Thoracic aorta (tissue), 2 donors: Measurements from ENCODE around the gene SIGLEC11. TPM values are rescaled to one million over a fixed set of nuclear protein-coding genes. Genes with fewer than 3 reads are reported as not detected.

ENCODE experiments used
- ATAC-seq: fragments of 150-250 bp; one replicate; pipeline ENCODE4 v1.8.0; 2017; ENCODE audit warnings: low read depth; ENCODE audit not compliant: insufficient number of reproducible peaks, low FRiP score
- DNase-seq: peaks from one replicate; pipeline ENCODE4 v3.0.0-alpha.2; 2020; ENCODE audit warnings: low spot score
- H3K27ac ChIP-seq, 2 donors: fragments of 200-600 bp; sonication (generic); 1 replicate in 1 of 2; 2 replicates in 1 of 2; pipeline ENCODE4 v1.5.1; 2016; ENCODE audit warnings: mild to moderate bottlenecking in 2 of 2, moderate library complexity in 2 of 2
- H3K27me3 ChIP-seq: fragments of 200-600 bp; sonication (generic); replicated peaks from 2 replicates; pipeline ENCODE4 v1.6.0; 2016; ENCODE audit warnings: mild to moderate bottlenecking; ENCODE audit not compliant: insufficient read depth
- H3K36me3 ChIP-seq: fragments of 200-600 bp; sonication (generic); one replicate; pipeline ENCODE4 v1.5.1; 2016
- H3K4me1 ChIP-seq, 2 donors: fragments of 200-600 bp; sonication (generic); 1 replicate in 1 of 2; 2 replicates in 1 of 2; pipeline versions ENCODE4 v1.5.1 to v1.6.0; 2016; ENCODE audit warnings: low read depth in 2 of 2, mild to moderate bottlenecking in 1 of 2; ENCODE audit not compliant: control insufficient read depth in 1 of 2
- H3K4me3 ChIP-seq: fragments of 200-600 bp; sonication (generic); 2 replicates; pipeline ENCODE4 v1.5.1; 2016; ENCODE audit warnings: mild to moderate bottlenecking
- H3K9me3 ChIP-seq: fragments of 200-600 bp; sonication (generic); 2 replicates; pipeline ENCODE4 v1.5.1; 2016
- total RNA-seq, 2 donors: library from RNA; depleted of rRNA; stranded (reverse); fragments of >200 nt; gene quantifications; one replicate each; pipeline versions ENCODE4 v1.1.0 to v1.2.3, GENCODE V29; 2016
- TF ChIP-seq, protein P1 (sequence below): fragments of 200-600 bp; sonication (generic); IDR thresholded peaks from one replicate; pipeline ENCODE4 v1.5.1; 2019; ENCODE audit warnings: antibody characterized with exemption

SIGLEC11 gene
- total RNA-seq, 2 donors from 2014 or later: 2.8 to 10.0 TPM

DNA sequence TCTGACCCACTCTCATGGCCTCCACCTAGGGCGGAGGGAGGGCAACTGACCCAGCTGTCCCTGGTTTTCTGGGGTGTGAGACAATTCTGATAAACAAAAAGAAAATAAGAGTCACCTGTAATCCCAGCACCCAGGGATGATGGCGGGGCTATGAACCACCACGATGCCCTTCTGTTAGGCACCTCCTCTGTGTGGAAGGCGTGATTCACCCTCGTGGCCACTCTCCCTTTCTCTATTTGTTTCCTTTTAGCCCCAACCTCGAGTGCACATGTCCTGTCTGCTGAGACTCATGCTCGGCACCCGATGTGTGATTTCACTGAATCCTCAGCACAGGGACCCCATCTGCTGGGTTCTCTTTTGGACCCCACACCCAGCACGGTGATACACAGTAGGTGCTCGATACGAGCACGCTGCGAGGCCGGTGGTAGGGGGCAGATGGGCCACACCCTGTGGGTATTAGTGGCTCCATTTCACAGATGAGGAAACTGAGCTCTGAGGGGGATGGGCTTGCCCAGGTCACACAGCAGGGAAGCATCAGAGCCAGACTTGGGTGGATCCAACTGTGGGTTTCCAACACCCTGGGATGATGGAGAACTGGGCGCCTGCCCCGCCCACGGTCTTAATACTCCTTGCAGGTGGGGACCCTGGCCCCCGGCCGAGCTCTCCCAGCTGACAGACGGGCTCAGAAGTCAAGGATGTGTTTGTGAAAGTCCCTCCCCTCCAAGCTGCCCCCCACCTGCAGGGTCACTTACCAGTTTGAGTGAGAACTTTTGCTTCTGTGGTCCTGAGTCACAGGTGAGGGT, 39.3 kb upstream of the SIGLEC11 start:
- H3K27me3 ChIP-seq: no peaks in the 10 kb centered on the region
- TF ChIP-seq, protein P1, sequence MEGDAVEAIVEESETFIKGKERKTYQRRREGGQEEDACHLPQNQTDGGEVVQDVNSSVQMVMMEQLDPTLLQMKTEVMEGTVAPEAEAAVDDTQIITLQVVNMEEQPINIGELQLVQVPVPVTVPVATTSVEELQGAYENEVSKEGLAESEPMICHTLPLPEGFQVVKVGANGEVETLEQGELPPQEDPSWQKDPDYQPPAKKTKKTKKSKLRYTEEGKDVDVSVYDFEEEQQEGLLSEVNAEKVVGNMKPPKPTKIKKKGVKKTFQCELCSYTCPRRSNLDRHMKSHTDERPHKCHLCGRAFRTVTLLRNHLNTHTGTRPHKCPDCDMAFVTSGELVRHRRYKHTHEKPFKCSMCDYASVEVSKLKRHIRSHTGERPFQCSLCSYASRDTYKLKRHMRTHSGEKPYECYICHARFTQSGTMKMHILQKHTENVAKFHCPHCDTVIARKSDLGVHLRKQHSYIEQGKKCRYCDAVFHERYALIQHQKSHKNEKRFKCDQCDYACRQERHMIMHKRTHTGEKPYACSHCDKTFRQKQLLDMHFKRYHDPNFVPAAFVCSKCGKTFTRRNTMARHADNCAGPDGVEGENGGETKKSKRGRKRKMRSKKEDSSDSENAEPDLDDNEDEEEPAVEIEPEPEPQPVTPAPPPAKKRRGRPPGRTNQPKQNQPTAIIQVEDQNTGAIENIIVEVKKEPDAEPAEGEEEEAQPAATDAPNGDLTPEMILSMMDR: no peak
- H3K4me3 ChIP-seq: no peak overlapping the region
- H3K9me3 ChIP-seq: no peaks in the 10 kb centered on the region
- peaks cover 46% of the 10 kb centered on the region for H3K36me3 ChIP-seq
- ATAC-seq (no peak), DNase-seq (no peak)
- no peak overlapping the region for H3K27ac ChIP-seq
- peaks cover 28 to 33% of the 10 kb centered on the region in 2 donors for H3K4me1 ChIP-seq

DNA sequence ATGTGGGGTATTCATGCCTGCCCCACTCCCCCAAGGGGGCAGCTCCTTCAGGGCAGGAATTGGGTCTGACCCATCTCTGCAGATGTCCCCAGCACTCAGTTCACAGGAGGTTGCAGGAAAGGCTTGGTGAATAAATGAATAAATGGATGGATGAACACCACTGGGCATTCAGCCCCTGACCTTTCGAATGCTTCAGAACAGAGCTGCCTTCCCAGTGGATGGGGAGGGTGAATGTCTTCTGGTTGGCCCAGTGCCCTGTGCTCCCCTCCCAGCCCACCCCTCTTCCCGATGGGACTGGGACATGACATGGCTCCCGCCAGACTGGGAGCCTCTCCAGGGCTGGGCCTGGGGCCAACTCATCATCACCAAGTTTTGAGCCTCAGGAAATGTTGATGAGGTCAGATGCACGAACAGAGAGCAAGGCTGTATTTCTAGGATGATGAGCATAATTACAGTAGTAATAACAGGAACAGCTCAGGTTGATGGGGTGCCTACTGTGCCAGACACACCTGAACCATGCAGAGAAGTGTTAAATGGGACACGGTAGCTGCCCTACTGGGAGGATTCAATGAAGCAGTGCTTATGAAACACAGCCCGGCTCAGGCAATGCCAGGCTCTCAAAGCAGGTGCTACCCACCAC, 38.5 kb upstream of the SIGLEC11 start:
- no peak overlapping the region for H3K27ac ChIP-seq
- no peak for ATAC-seq
- peaks cover 52% of the 10 kb centered on the region for H3K36me3 ChIP-seq
- H3K4me1 ChIP-seq: peaks cover 21 to 26% of the 10 kb centered on the region in 2 donors
- no peaks in the 10 kb centered on the region for H3K9me3 ChIP-seq
- H3K4me3 ChIP-seq: no peak overlapping the region
- H3K27me3 ChIP-seq: no peaks in the 10 kb centered on the region
- TF ChIP-seq, protein P1: no peak
- DNase-seq: no peak

DNA sequence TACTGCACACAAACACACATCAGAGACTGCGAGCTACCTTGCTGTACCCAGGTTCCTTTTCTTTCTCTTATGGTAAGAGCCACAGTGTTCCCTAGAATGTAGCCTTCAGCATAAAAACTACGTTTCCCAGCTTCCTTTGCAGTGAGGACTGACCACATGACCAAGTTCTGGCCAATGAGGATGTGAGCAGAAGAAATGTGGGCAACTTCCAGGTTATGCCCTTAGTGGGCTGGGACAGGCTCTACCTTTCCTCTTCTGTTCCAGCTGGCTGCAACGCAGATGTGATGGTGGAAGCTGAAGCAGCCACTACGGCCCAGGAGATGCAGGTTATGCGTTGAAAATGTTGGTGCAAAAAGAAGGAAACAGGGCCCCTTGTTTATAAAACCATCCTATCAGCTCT, 36.7 kb upstream of the SIGLEC11 start:
- H3K27me3 ChIP-seq: no peaks in the 10 kb centered on the region
- H3K4me3 ChIP-seq: no peak overlapping the region
- peaks cover 69% of the 10 kb centered on the region for H3K36me3 ChIP-seq
- peaks cover 5 to 9% of the 10 kb centered on the region in 2 donors for H3K4me1 ChIP-seq
- no peaks in the 10 kb centered on the region for H3K9me3 ChIP-seq
- TF ChIP-seq, protein P1: no peak
- ATAC-seq (no peak), DNase-seq (no peak)
- no peak overlapping the region for H3K27ac ChIP-seq

DNA sequence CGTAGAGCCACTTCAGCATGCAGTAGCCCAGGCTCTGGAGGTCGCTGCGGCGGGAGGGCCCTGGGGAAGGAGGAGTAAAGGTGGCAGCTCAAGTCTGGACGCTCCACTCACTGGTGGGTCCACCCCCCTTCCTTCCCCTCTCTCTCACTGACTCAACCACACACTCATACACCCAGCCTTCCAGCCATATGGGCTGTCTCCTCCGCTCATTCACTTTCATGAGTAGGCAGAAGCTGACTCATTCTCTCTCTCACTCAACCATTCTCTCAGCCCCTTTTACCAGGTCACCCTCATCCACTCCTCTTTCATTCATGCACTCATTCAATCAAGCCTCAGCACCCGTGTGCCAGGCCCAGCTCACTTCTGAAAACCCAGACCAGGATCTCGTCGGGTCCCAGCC, 27.5 kb upstream of the SIGLEC11 start:
- H3K4me3 ChIP-seq: no peak overlapping the region
- ATAC-seq: no peak
- TF ChIP-seq, protein P1: no peak
- no peaks in the 10 kb centered on the region for H3K27me3 ChIP-seq
- H3K9me3 ChIP-seq: no peaks in the 10 kb centered on the region
- peaks cover 75% of the 10 kb centered on the region for H3K36me3 ChIP-seq
- H3K4me1 ChIP-seq: no peaks in the 10 kb centered on the region
- no peak overlapping the region for H3K27ac ChIP-seq
- no peak for DNase-seq

DNA sequence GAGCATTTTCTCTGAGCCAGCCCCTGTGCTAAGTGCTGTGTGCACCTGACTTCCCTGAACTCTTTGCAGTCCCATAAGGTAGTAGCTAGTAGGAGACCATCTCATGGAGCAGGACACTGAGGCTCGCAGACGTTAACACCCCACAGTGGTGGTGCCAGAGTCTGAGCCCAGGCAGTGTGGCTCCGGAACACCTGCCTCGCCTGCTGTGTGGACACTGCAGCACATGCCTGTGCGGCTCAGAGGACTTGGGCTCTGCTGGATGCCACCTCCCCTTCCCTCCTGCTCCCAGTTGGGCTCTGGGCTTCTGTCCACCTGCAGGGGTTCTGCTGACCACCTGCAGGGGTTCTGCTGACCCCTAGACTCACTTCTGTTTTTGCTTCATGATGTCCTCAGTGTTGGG, 27.0 kb upstream of the SIGLEC11 start:
- H3K27me3 ChIP-seq: no peaks in the 10 kb centered on the region
- H3K4me3 ChIP-seq: no peak overlapping the region
- TF ChIP-seq, protein P1: no peak
- peaks cover 71% of the 10 kb centered on the region for H3K36me3 ChIP-seq
- DNase-seq (no peak), ATAC-seq (no peak)
- no peaks in the 10 kb centered on the region for H3K4me1 ChIP-seq
- no peak overlapping the region for H3K27ac ChIP-seq
- no peaks in the 10 kb centered on the region for H3K9me3 ChIP-seq
